Bronchial epithelial cell (primary cell): ENCODE results near the gene RNF11. TPM values are rescaled to one million over a fixed set of nuclear protein-coding genes. Genes with fewer than 3 reads are reported as not detected.
A peak's percentile ranks its signal among the peaks of the same experiment; 100 is the strongest.

Experiments used
- DNase-seq: peaks from one replicate; pipeline ENCODE4 v3.0.0-alpha.2; 2010; ENCODE audit warnings: low read depth
- FAIRE-seq: peaks from 2 replicates; lab custom pipeline; 2011; peaks lifted over from hg19 to GRCh38; lab: Jason Lieb, UNC
- H3K27me3 ChIP-seq: 2 replicates; pipeline ENCODE4 v1.5.1; 2011; ENCODE audit warnings: low read length; ENCODE audit not compliant: control insufficient read depth, insufficient read depth
- H3K36me3 ChIP-seq: 2 replicates; pipeline ENCODE4 v1.5.1; 2011; ENCODE audit warnings: low read length; ENCODE audit not compliant: control insufficient read depth, insufficient read depth
- H3K4me3 ChIP-seq: 2 replicates; pipeline ENCODE4 v1.5.1; 2011; ENCODE audit warnings: mild to moderate bottlenecking, low read depth, low read length, control low read depth
- CTCF ChIP-seq: IDR thresholded peaks from 2 replicates; pipeline ENCODE4 v1.5.1; 2011; ENCODE audit warnings: mild to moderate bottlenecking, moderate library complexity, low read length, control low read depth, inconsistent platforms; ENCODE audit not compliant: insufficient read depth, severe bottlenecking
- total RNA-seq: library from RNA; depleted of rRNA; stranded (reverse); fragments of >200 nt; gene quantifications from 2 replicates; pipeline ENCODE4 v1.2.1, GENCODE V29; 2014

The RNF11 gene
- total RNA-seq, 1 donor from 2014 or later = 94.0 TPM

GRCh38 chr1:51311826-51312225, 75.8 kb downstream of the RNF11 start:
- Histone ChIP-seq H3K27me3 (no peaks in the 10 kb centered on the region), H3K4me3 (no peak overlapping the region), H3K36me3 (no peaks in the 10 kb centered on the region)
- FAIRE-seq = no peak
- DNase-seq = no peak
- TF ChIP-seq CTCF = no peak

DNA sequence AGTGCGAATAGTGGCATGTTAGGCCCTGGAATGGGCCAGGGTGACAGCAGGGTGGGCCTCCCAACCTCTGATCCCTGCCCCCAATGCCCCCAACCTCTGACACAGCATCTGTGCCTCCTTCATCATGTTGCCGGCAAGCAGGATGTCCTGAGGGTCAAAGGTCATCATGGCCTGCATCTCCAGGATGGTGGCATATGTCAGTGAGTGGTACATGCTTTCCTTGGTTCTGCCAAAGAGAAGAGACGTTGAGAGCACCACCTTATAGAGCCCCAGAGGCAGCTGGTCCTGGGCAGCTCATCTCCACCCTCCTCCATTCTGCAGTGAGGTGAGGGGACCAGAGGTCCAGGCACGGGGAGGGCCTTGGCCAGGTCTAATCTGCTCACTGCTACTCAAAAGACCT, 76.6 kb downstream of the RNF11 start:
- TF ChIP-seq CTCF = no peak
- peak; percentile 50 for FAIRE-seq

GRCh38 chr1:51313268-51313852, 77.3 kb downstream of the RNF11 start:
- peak; percentile 16 for TF ChIP-seq CTCF
- H3K36me3 ChIP-seq = no peaks in the 10 kb centered on the region
- no peak for FAIRE-seq
- H3K4me3 ChIP-seq = no peak overlapping the region
- no peaks in the 10 kb centered on the region for H3K27me3 ChIP-seq
- DNase-seq = no peak

More for the DNA sequence above, 76.6 kb downstream of the RNF11 start:
- Histone ChIP-seq H3K36me3 (no peaks in the 10 kb centered on the region), H3K27me3 (no peaks in the 10 kb centered on the region), H3K4me3 (no peak overlapping the region)
- DNase-seq = no peak

GRCh38 chr1:51313961-51314777, 78.1 kb downstream of the RNF11 start:
- no peak for TF ChIP-seq CTCF
- Histone ChIP-seq H3K4me3 (no peak overlapping the region), H3K27me3 (no peaks in the 10 kb centered on the region), H3K36me3 (no peaks in the 10 kb centered on the region)
- no peak for FAIRE-seq
- DNase-seq = peak; percentile 94

- no peak for TF ChIP-seq CTCF
- no peaks in the 10 kb centered on the region for H3K27me3 ChIP-seq
- FAIRE-seq = no peak
- H3K36me3 ChIP-seq = no peaks in the 10 kb centered on the region
- peak; percentile 52 for DNase-seq
- H3K4me3 ChIP-seq = no peak overlapping the region
Measured at GRCh38 chr1:51314974-51315373, 78.9 kb downstream of the RNF11 start.
